ENCODE measurements around the gene ACHE. TPM values are rescaled to one million over a fixed set of nuclear protein-coding genes. Genes with fewer than 3 reads are reported as not detected.

Gene ACHE
- total and polyA plus RNA-seq, 2 of the 13 experiments (the other 11 are each of a cell fraction or from before 2014, with no cell fraction given), result 0.18 to 0.40 TPM

GRCh38 chr7:100865938-100866728, 29.6 kb downstream of the ACHE start:
- no peaks in the 10 kb centered on the region for H3K9me3 ChIP-seq (ENCODE audit: low read length)
- H4K20me1 ChIP-seq (ENCODE audit: insufficient read depth, low read length), result no peaks in the 10 kb centered on the region
- peaks cover 19% of the 10 kb centered on the region for H3K4me1 ChIP-seq (ENCODE audit: insufficient read depth, low read length)
- ChIA-PET POLR2A (no interaction called here), CTCF (ENCODE audit: low intra/inter-chr PET ratio, low total read pairs) (no interaction called here)
- intact Hi-C loops (cut with micrococcal nuclease; ENCODE audit: unreplicated experiment) (no loop called here), in situ Hi-C loops (cut with HindIII; ENCODE audit: extremely low pct_ligation_motif_present, low pct_unique_long_range_greater_than_20kb) (no loop called here)
- DNase-seq (ENCODE audit: low spot score) (no peak), FAIRE-seq (no peak), ATAC-seq (no peak)
- H3K27me3 ChIP-seq (ENCODE audit: control insufficient read depth in 1 of 2, insufficient read depth in 2 of 2, low read length in 2 of 2), result no peaks in the 10 kb centered on the region; a peak in 1 of 5 replicates
- 97% methylated on average over 23 of the region's 46 CpGs for WGBS (ENCODE audit: low lambda C conversion rate)
- H2AFZ ChIP-seq (ENCODE audit: low read length), result no peak overlapping the region
- H3K79me2 ChIP-seq (ENCODE audit: insufficient read depth, low read length), result no peaks in the 10 kb centered on the region
- no TSS peak for BruUV-seq (replicated peaks)
- no peak overlapping the region for H3K9ac ChIP-seq (ENCODE audit: insufficient read depth, low read depth, low read length)
- H3K4me2 ChIP-seq (ENCODE audit: low read depth, low read length), result no peak overlapping the region
- no peak overlapping the region for H3K4me3 ChIP-seq (replicated peaks in 1 of 3; ENCODE audit: insufficient read depth in 1 of 3, low read depth in 2 of 3, low read length in 3 of 3)
- peaks cover 0 to under 1% of the 10 kb centered on the region in 2 experiments; a peak in 1 of 5 replicates for H3K36me3 ChIP-seq (replicated peaks in 1 of 2; ENCODE audit: control insufficient read depth in 1 of 2, insufficient read depth in 2 of 2, low read length in 2 of 2)
- no peak overlapping the region for H3K27ac ChIP-seq (ENCODE audit: extremely low read length, insufficient read depth, low read length)
- no peak for TF ChIP-seq TFAP4 (IDR thresholded peaks at IDR 0.05; ENCODE audit: borderline replicate concordance, low read depth)
- TF ChIP-seq HNRNPL (IDR thresholded peaks at IDR 0.05; ENCODE audit: low read depth, low read length), result peak; percentile 65; the same call in 1 of the 2 replicates
- TF ChIP-seq, protein P1, sequence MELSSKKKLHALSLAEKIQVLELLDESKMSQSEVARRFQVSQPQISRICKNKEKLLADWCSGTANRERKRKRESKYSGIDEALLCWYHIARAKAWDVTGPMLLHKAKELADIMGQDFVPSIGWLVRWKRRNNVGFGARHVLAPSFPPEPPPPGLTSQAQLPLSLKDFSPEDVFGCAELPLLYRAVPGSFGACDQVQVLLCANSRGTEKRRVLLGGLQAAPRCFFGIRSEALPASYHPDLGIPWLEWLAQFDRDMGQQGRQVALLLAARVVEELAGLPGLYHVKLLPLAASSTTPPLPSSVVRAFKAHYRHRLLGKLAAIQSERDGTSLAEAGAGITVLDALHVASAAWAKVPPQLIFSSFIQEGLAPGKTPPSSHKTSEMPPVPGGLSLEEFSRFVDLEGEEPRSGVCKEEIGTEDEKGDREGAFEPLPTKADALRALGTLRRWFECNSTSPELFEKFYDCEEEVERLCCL (CRISPR knock-in tag; IDR thresholded peaks at IDR 0.05; ENCODE audit: borderline replicate concordance), result no peak
- no peak for TF ChIP-seq NKX3-1 (CRISPR knock-in tag; IDR thresholded peaks at IDR 0.05)
- TF ChIP-seq ATM (IDR thresholded peaks at IDR 0.05; ENCODE audit: borderline replicate concordance), result no peak

All from HepG2 (cell line).